Neural cell (in vitro differentiated cells): ENCODE data around the gene GID4. TPM values are rescaled to one million over a fixed set of nuclear protein-coding genes. Genes with fewer than 3 reads are reported as not detected.

Source experiments
- H2AFZ ChIP-seq: fragments of 200-600, 300-800 bp; sonication (generic), shearing (Covaris generic); 2 replicates; pipeline ENCODE4 v1.6.0; 2014; ENCODE audit warnings: low read depth, mild to moderate bottlenecking, antibody characterized with exemption, low read length, moderate library complexity
- H3F3A ChIP-seq: fragments of 200-600 bp; shearing (Covaris generic); 2 replicates; pipeline ENCODE4 v1.6.1; 2016; ENCODE audit warnings: mild to moderate bottlenecking, moderate library complexity, mixed read lengths, antibody characterized with exemption, low read length; ENCODE audit not compliant: insufficient read depth, poor library complexity, severe bottlenecking
- H3K27ac ChIP-seq: fragments of 200-600, 300-800 bp; sonication (generic), shearing (Covaris generic); 2 replicates; pipeline ENCODE4 v1.5.1; 2014; ENCODE audit warnings: mild to moderate bottlenecking, low read length, moderate library complexity
- H3K27me3 ChIP-seq: fragments of 300-800, 200-600 bp; sonication (generic), shearing (Covaris generic); 2 replicates; pipeline ENCODE4 v1.6.0; 2014; ENCODE audit warnings: mild to moderate bottlenecking, low read depth, low read length, moderate library complexity; ENCODE audit not compliant: insufficient read depth
- H3K36me3 ChIP-seq: fragments of 300-800, 200-600 bp; sonication (generic), shearing (Covaris generic); 2 replicates; pipeline ENCODE4 v1.5.1; 2014; ENCODE audit warnings: mild to moderate bottlenecking, antibody characterized with exemption, low read length, moderate library complexity; ENCODE audit not compliant: insufficient read depth
- H3K4me2 ChIP-seq: fragments of 300-800, 200-600 bp; sonication (generic), shearing (Covaris generic); 2 replicates; pipeline ENCODE4 v1.6.0; 2014; ENCODE audit warnings: mild to moderate bottlenecking, low read length
- H3K4me3 ChIP-seq: fragments of 300-800, 200-600 bp; sonication (generic), shearing (Covaris generic); 2 replicates; pipeline ENCODE4 v1.5.1; 2014; ENCODE audit warnings: mild to moderate bottlenecking, low read length, moderate library complexity
- H3K79me2 ChIP-seq: fragments of 200-600 bp; shearing (Covaris generic); replicated peaks from 2 replicates; pipeline ENCODE4 v1.6.0; 2014; ENCODE audit warnings: mild to moderate bottlenecking, low read length, moderate library complexity; ENCODE audit not compliant: insufficient read depth
- H3K9ac ChIP-seq: fragments of 300-800, 200-600 bp; sonication (generic), shearing (Covaris generic); 2 replicates; pipeline ENCODE4 v1.6.1; 2016; ENCODE audit warnings: mild to moderate bottlenecking, low read length, mixed read lengths
- H3K9me2 ChIP-seq: fragments of 200-600 bp; shearing (Covaris generic); 2 replicates; pipeline ENCODE4 v1.6.1; 2016; ENCODE audit warnings: mild to moderate bottlenecking, low read length, mixed read lengths; ENCODE audit not compliant: insufficient read depth
- H3K9me3 ChIP-seq: fragments of 200-600, 300-800 bp; sonication (generic), shearing (Covaris generic); 2 replicates; pipeline ENCODE4 v1.6.1; 2016; ENCODE audit warnings: mild to moderate bottlenecking, mixed run types, low read length, moderate library complexity, mixed read lengths
- H4K20me1 ChIP-seq: fragments of 200-600 bp; shearing (Covaris generic); 2 replicates; pipeline ENCODE4 v1.6.1; 2016; ENCODE audit warnings: mild to moderate bottlenecking, mixed run types; ENCODE audit not compliant: insufficient read depth
- CTCF ChIP-seq: fragments of 450-650 bp; IDR thresholded peaks from 2 replicates; pipeline ENCODE4 v1.5.1; 2014; ENCODE audit warnings: antibody characterized with exemption, mild to moderate bottlenecking, moderate library complexity; ENCODE audit not compliant: poor library complexity, severe bottlenecking
- EP300 ChIP-seq: fragments of 450-650 bp; conservative IDR thresholded peaks from 2 replicates; pipeline ENCODE4 v1.6.1; 2014; ENCODE audit warnings: antibody characterized with exemption, mild to moderate bottlenecking, moderate library complexity; ENCODE audit not compliant: poor library complexity, severe bottlenecking
- EZH2 ChIP-seq: fragments of 200-600, 300-800 bp; shearing (Covaris generic), sonication (generic); IDR thresholded peaks from 2 replicates; pipeline ENCODE4 v1.6.1; 2014; ENCODE audit warnings: antibody characterized with exemption, low read length, borderline replicate concordance, mild to moderate bottlenecking; ENCODE audit not compliant: insufficient read depth, poor library complexity, severe bottlenecking
- MXI1 ChIP-seq: fragments of 450-650 bp; conservative IDR thresholded peaks from 2 replicates; pipeline ENCODE4 v1.6.1; 2014; ENCODE audit warnings: antibody characterized with exemption, mild to moderate bottlenecking; ENCODE audit not compliant: poor library complexity, severe bottlenecking
- POLR2AphosphoS5 ChIP-seq: IDR thresholded peaks from 2 replicates; pipeline ENCODE4 v1.6.1; 2012
- RAD21 ChIP-seq: fragments of 450-650 bp; conservative IDR thresholded peaks from 2 replicates; pipeline ENCODE4 v1.6.1; 2014; ENCODE audit warnings: antibody characterized with exemption, mild to moderate bottlenecking, moderate library complexity
- REST ChIP-seq: IDR thresholded peaks from 2 replicates; pipeline ENCODE4 v1.6.1; 2012; ENCODE audit warnings: borderline replicate concordance
- SMC3 ChIP-seq: fragments of 450-650 bp; conservative IDR thresholded peaks from 2 replicates; pipeline ENCODE4 v1.6.1; 2014; ENCODE audit warnings: antibody characterized with exemption, mild to moderate bottlenecking, moderate library complexity; ENCODE audit not compliant: poor library complexity
- TAF1 ChIP-seq: IDR thresholded peaks from 2 replicates; pipeline ENCODE4 v1.6.1; 2012; ENCODE audit warnings: low read depth
- polyA plus RNA-seq: library from polyadenylated mRNA; depleted of rRNA; stranded (reverse); fragments of >200 nt; gene quantifications from 2 replicates; pipeline ENCODE4 v1.2.3, GENCODE V29; 2014

The GID4 gene
- polyA plus RNA-seq, 1 donor from 2014 or later, result 4.9 TPM

- Histone ChIP-seq H3K27ac (peak within 1 kb of the TSS; percentile 72), H3K9me2 (no peaks in the 10 kb centered on the region), H3K79me2 (no peaks in the 10 kb centered on the region), H3K4me3 (peak within 1 kb of the TSS; percentile 73), H3K4me2 (peak within 1 kb of the TSS; percentile 76), H4K20me1 (no peaks in the 10 kb centered on the region), H3K36me3 (no peaks in the 10 kb centered on the region), H3K9me3 (no peaks in the 10 kb centered on the region), H3K9ac (peak within 1 kb of the TSS; percentile 74), H2AFZ (peak within 1 kb of the TSS; percentile 90), H3K27me3 (no peaks in the 10 kb centered on the region), H3F3A (no peaks in the 10 kb centered on the region)
- TF ChIP-seq REST (peak; percentile 77), EP300 (peak; percentile 64), TAF1 (peak; percentile 94), MXI1 (peak; percentile 85), RAD21 (peak; percentile 45), EZH2 (no peak), CTCF (peak; percentile 45), POLR2AphosphoS5 (peak; percentile 75), SMC3 (peak; percentile 52)
Observed at GRCh38 chr17:18087610-18088491, 48.6 kb downstream of the GID4 start, which contains the start of gene DRG2. TSS of gene DRG2 (plus strand) at chr17:18087948. CDS start at chr17:18088024, 76 bp downstream.

GRCh38 chr17:18089613-18090012 is 50.4 kb downstream of the GID4 start:
- no peak overlapping the region for H2AFZ ChIP-seq
- H3K27me3 ChIP-seq, result no peaks in the 10 kb centered on the region
- no peak overlapping the region for H3K27ac ChIP-seq
- no peak overlapping the region for H3K9ac ChIP-seq
- H3K9me3 ChIP-seq, result no peaks in the 10 kb centered on the region
- no peaks in the 10 kb centered on the region for H3K79me2 ChIP-seq
- no peaks in the 10 kb centered on the region for H3F3A ChIP-seq
- H3K4me2 ChIP-seq, result no peak overlapping the region
- H3K4me3 ChIP-seq, result no peak overlapping the region
- TF ChIP-seq EP300 (no peak), RAD21 (no peak), MXI1 (no peak), REST (no peak), SMC3 (no peak), EZH2 (no peak), CTCF (no peak), POLR2AphosphoS5 (no peak), TAF1 (no peak)
- H3K36me3 ChIP-seq, result no peaks in the 10 kb centered on the region
- no peaks in the 10 kb centered on the region for H4K20me1 ChIP-seq
- H3K9me2 ChIP-seq, result no peaks in the 10 kb centered on the region
